GM12875 (cell line): ENCODE results near the gene KCNT2.

Source experiments
- H3K4me3 ChIP-seq: one replicate; pipeline ENCODE4 v1.5.1; 2011; ENCODE audit warnings: low read depth, low read length, control low read depth
- TF ChIP-seq, protein P1 (sequence below): IDR thresholded peaks from 2 replicates; pipeline ENCODE4 v1.5.1; 2011; ENCODE audit warnings: low read depth, mild to moderate bottlenecking, control low read depth, inconsistent platforms, low read length, moderate library complexity, borderline replicate concordance; ENCODE audit not compliant: insufficient read depth

The KCNT2 gene

DNA sequence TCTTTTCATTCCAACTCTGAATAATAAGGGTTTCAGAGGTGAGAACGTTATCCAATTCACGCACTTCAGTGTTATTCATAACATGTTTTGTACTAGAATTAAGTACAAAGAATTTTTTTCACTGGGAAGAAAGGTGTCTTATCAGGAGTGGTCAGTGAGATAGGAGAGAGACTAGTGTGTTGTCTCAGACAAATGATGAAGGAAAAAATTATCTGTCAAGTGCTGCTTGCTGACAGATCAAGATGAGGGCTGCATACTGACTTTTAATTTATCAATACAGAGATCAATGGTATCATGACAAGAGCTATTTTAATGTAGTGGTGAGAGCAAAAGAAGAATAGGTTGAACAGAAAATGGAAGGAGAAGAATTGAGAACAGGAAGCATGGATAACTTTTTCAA lies 402.4 kb downstream of the KCNT2 start:
- H3K4me3 ChIP-seq, result no peak overlapping the region
- TF ChIP-seq, protein P1, sequence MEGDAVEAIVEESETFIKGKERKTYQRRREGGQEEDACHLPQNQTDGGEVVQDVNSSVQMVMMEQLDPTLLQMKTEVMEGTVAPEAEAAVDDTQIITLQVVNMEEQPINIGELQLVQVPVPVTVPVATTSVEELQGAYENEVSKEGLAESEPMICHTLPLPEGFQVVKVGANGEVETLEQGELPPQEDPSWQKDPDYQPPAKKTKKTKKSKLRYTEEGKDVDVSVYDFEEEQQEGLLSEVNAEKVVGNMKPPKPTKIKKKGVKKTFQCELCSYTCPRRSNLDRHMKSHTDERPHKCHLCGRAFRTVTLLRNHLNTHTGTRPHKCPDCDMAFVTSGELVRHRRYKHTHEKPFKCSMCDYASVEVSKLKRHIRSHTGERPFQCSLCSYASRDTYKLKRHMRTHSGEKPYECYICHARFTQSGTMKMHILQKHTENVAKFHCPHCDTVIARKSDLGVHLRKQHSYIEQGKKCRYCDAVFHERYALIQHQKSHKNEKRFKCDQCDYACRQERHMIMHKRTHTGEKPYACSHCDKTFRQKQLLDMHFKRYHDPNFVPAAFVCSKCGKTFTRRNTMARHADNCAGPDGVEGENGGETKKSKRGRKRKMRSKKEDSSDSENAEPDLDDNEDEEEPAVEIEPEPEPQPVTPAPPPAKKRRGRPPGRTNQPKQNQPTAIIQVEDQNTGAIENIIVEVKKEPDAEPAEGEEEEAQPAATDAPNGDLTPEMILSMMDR, result no peak

DNA sequence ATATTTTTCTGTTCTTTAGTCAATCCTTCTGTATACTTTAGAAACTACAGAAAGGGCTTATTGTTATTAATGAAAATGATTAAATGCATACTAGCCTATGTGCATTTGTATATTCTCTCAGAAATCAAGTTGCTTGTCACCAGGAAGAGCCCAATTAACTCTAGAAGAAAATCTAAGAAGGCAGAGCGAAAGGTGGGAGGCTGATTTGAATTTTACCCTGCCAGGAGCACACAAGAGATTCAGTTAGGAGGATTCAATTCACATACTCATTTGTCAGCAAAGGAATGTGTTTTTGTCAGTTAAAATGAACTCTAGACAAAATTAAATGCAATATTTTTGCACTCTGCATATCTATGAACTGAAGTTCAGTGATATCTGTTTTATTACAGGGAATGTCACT lies 411.8 kb downstream of the KCNT2 start:
- H3K4me3 ChIP-seq, result no peak overlapping the region
- TF ChIP-seq, protein P1, result no peak

DNA sequence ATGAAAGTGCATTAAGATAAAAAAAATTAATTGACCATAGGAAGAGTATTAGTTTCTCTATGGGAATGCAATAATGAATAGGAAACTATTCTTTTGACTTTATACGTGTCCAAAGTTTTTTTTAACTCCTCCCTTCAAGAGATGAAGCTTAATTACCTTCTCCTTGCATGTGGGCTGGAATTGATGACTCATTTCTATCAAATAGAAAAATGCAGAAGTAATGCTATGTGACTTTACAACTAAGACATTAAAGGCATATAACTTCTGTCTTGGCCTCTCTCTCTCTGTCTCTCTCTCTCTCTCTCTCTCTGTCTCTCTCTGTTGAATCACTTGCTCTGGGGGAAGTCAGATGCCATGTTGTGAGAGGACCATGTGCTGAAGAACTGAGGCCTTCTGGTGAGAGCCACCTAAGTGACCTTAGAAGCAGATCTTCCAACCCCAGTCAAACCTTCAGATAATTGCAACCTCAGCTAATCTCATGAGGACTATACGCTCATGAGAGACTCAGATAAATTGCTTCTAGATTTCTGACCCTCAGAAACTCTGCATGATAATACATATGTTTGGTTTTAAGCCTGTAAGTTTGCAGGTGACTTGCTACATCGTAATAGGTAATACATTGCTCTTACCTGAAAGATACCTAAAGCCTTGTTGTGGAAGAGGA lies 414.2 kb downstream of the KCNT2 start:
- TF ChIP-seq, protein P1, result no peak

GRCh38 chr1:196183941-196184340 lies 424.3 kb downstream of the KCNT2 start:
- TF ChIP-seq, protein P1, result no peak
- no peak overlapping the region for H3K4me3 ChIP-seq

More for the DNA sequence above, 414.2 kb downstream of the KCNT2 start:
- H3K4me3 ChIP-seq, result no peak overlapping the region

GRCh38 chr1:196181594-196181878 lies 426.7 kb downstream of the KCNT2 start:
- TF ChIP-seq, protein P1, result no peak
- no peak overlapping the region for H3K4me3 ChIP-seq

GRCh38 chr1:196180847-196181593 lies 427.2 kb downstream of the KCNT2 start:
- H3K4me3 ChIP-seq, result no peak overlapping the region
- TF ChIP-seq, protein P1, result no peak

- no peak overlapping the region for H3K4me3 ChIP-seq
- TF ChIP-seq, protein P1, result no peak
These were observed 430.1 kb downstream of the KCNT2 start for GRCh38 chr1:196178083-196178635.
